Measurements from ENCODE around the gene GAS5. TPM values are rescaled to one million over a fixed set of nuclear protein-coding genes. Genes with fewer than 3 reads are reported as not detected.
A peak's percentile ranks its signal among the peaks of the same experiment; 100 is the strongest.

The GAS5 gene
- total and polyA plus RNA-seq, 9 of the 15 experiments (the other 6 are each of a cell fraction or from before 2014, with no cell fraction given) = 565 to 1,860 (median 1,006) TPM

DNA sequence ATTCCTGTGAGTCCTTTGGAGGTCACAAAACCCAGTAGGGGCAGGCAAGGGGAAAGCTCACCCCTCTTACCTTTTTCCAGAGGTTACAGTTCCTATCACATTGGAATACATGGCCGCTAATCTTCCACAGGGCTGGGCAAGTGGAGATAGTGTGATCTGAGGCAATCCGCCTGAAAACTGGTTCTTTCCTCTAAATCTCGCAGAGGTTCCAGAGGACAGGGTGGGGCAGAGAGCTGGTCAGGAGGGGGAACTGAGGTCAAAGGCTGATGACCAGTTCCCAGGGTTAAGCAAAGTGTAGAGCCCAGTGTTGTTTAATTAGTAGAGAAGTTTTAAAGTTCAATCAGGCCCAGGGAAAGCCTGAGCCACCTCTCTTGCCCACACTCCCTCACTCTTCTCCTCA lies 49.4 kb upstream of the GAS5 start, which contains the start of gene SERPINC1 (continued):
- TF ChIP-seq, protein P1, sequence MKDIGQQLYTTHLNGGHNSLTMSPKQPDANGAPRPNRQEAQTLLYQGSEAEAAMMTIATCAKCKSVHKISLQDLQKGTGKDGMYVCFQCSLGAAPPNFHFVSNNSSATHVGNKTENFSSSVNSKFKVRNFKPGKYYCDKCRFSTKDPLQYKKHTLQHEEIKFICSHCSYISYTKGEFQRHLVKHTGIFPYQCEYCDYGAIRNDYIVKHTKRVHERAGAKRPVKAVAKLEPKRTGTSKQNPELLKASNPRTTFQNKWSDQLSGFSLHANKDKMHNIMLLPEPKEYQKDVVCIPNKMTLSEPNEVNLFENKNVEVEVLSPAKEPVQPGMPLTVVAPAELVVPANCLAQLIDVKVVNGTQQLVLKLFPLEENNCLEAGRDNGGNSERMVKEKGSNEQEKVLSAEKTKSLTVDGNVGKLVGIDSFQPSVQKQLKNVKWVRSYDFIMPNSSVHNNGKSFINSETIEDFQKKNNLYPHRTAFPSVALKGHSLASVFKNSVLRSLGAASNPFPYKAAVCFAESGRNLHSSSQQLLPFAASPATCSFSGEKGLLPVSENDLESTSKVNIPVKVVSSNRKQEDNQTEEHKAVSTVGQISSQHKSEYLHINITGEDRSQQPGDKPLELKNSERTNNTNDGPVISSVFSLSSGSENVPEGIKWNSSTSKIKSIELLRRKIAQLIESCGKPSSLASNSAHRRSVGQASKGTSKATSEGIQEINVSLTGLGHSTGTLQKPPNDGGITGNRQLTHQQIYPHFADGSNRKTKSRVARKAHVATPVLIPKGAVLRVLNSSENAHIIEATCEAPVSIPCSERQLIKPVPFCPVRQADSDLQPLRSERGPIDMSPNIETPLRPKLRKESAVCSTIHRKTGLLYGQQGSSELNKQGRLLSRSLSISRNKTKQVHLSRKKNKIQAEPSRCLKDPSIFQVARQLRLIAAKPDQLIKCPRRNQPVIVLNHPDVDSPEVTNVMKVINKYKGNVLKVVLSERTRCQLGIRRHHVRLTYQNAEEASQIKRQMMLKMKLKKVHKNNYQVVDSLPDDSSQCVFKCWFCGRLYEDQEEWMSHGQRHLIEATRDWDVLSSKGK (CRISPR knock-in tag; IDR thresholded peaks at IDR 0.05) = no peak
- TF ChIP-seq POU5F1 (IDR thresholded peaks at IDR 0.05; ENCODE audit: borderline replicate concordance, low read depth, low read length, partially characterized antibody) (no peak), KDM2B (CRISPR knock-in tag; IDR thresholded peaks at IDR 0.05) (no peak), ZFX (CRISPR knock-in tag; IDR thresholded peaks at IDR 0.05) (no peak), ARID1B (IDR thresholded peaks at IDR 0.05) (peak; percentile 37; the same call in 1 of the 2 replicates), ZNF436 (CRISPR knock-in tag; IDR thresholded peaks at IDR 0.05) (no peak), SMARCE1 (IDR thresholded peaks at IDR 0.05) (no peak), NELFE (IDR thresholded peaks at IDR 0.05; ENCODE audit: insufficient read depth, insufficient read length) (no peak), HDAC8 (tag; IDR thresholded peaks at IDR 0.05) (no peak), SPI1 (IDR thresholded peaks at IDR 0.05; ENCODE audit: borderline replicate concordance, low read depth, low read length) (no peak), SREBF1 (IDR thresholded peaks at IDR 0.05; ENCODE audit: borderline replicate concordance, low read depth, low read length) (no peak), MYC (IDR thresholded peaks at IDR 0.05; ENCODE audit: low read depth, low read length) (0 out of 2 replicates have a peak, but pooled peaks have one; percentile 13), MYC (CRISPR knock-in tag; IDR thresholded peaks at IDR 0.05; ENCODE audit: borderline replicate concordance, low read depth) (no peak), MCM2 (IDR thresholded peaks at IDR 0.05; ENCODE audit: low read depth) (no peak), COPS2 (conservative IDR thresholded peaks at IDR 0.05) (no peak), RFX7 (CRISPR knock-in tag; IDR thresholded peaks at IDR 0.05) (no peak), NFYB (IDR thresholded peaks at IDR 0.05; ENCODE audit: extremely low read depth, insufficient read length) (no peak), HIVEP1 (CRISPR knock-in tag; IDR thresholded peaks at IDR 0.05) (no peak), ZNF140 (CRISPR knock-in tag; IDR thresholded peaks at IDR 0.05) (no peak), EP300 (IDR thresholded peaks at IDR 0.05; ENCODE audit: low read length) (peak; percentile 17; the same call in 1 of the 2 replicates), LCOR (CRISPR knock-in tag; IDR thresholded peaks at IDR 0.05) (no peak), RBM25 (IDR thresholded peaks at IDR 0.05; ENCODE audit: low read depth, low read length, severe bottlenecking) (no peak), L3MBTL2 (IDR thresholded peaks at IDR 0.05) (0 out of 2 replicates have a peak, but pooled peaks have one; percentile 60)
- TF ChIP-seq, protein P2, sequence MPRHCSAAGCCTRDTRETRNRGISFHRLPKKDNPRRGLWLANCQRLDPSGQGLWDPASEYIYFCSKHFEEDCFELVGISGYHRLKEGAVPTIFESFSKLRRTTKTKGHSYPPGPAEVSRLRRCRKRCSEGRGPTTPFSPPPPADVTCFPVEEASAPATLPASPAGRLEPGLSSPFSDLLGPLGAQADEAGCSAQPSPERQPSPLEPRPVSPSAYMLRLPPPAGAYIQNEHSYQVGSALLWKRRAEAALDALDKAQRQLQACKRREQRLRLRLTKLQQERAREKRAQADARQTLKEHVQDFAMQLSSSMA (CRISPR knock-in tag; IDR thresholded peaks at IDR 0.05) = no peak
- TF ChIP-seq, protein P3, sequence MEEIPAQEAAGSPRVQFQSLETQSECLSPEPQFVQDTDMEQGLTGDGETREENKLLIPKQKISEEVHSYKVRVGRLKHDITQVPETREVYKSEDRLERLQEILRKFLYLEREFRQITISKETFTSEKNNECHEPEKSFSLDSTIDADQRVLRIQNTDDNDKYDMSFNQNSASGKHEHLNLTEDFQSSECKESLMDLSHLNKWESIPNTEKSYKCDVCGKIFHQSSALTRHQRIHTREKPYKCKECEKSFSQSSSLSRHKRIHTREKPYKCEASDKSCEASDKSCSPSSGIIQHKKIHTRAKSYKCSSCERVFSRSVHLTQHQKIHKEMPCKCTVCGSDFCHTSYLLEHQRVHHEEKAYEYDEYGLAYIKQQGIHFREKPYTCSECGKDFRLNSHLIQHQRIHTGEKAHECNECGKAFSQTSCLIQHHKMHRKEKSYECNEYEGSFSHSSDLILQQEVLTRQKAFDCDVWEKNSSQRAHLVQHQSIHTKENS (CRISPR knock-in tag; IDR thresholded peaks at IDR 0.05) = no peak
- TF ChIP-seq, protein P4, sequence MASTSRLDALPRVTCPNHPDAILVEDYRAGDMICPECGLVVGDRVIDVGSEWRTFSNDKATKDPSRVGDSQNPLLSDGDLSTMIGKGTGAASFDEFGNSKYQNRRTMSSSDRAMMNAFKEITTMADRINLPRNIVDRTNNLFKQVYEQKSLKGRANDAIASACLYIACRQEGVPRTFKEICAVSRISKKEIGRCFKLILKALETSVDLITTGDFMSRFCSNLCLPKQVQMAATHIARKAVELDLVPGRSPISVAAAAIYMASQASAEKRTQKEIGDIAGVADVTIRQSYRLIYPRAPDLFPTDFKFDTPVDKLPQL (IDR thresholded peaks at IDR 0.05; ENCODE audit: extremely low read depth, insufficient read length) = no peak
